GM03348 (cell line): ENCODE results near the gene FTCDNL1.

Experiments
- DNase-seq: peaks from one replicate; pipeline ENCODE4 v3.0.0; 2012; ENCODE audit warnings: low spot score

The FTCDNL1 gene

DNA sequence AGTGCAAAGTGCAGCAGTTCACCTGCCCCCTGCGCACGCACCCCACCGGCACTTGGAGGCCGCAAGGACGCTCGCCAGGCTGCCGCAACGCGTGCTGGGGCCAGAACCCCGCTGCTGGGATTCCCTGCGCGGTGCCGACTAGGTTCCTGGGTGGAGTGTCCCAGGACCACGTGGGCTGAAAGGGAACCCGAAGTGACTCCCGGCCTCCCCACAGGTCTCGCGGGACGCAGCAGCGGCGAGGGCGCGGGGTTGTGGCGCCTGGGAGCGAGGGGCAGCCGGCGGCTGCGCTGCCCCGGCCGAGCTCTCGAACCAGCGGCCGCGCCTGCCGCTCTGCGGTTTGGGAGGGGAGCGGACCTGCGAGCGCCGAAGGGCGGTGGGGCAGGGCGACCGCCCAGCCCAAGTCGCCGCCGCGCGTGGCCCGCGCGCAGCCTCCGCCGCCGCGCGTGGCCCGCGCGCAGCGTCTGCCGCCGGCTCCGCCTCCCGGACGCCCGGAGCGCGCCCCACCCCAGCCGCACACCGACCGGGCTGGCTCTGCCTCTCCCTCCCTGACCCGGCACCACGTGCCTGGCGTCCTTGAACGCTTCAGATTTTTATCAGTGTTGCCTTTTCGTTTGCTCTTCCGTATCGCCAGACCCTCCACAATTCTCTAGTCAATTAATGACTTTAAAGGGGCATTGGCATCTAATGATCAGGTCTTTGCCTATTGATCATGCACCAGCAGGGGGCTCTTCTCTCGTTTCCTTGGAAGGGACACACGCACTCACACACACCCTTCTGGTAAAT is at the start of gene FTCDNL1:
Gene FTCDNL1 (minus strand): TSS at position 475 of the 783 bp plus-strand sequence. CDS start 2,230 bp downstream, outside the sequence.
- peak; percentile 90 for DNase-seq

DNA sequence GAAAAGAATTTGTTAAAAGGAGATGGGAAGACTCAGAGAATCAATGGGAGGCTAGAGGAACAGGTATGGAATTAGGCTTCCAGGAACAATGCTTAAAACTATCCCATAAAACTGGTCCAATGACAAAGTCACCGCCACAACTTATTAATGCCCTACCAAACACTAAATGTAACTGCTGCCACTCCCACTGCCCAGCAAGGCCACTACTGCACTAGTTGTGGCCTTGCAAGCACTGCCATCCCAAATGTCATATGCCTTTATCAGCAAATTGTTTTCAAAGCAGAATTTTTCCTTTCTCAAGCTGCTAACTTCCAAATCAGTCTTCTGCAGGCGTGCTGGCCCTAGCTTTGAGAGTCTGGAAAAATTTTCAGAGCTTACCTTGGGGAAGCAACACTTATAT is 45.6 kb upstream of the FTCDNL1 start:
- DNase-seq = no peak

DNA sequence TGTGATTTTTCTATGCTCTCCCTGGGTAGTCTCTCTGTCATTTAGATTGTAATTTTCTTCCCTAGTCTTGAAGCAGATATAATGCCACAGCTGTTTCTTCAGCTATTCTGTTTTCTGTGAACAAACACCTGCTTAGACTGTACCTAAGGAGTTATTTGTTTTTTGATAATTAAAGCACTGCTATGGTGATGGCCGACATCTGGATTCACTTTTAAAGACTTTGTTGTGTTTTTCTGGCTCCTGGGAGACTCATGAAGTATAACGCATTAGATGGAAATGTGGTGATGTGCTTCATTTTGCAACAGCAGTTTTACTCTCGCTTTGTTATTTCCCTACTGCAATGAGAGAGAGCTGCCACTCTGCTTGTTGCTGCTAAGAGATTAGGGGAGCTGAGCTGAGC is 44.4 kb upstream of the FTCDNL1 start:
- peak; percentile 4 for DNase-seq

DNA sequence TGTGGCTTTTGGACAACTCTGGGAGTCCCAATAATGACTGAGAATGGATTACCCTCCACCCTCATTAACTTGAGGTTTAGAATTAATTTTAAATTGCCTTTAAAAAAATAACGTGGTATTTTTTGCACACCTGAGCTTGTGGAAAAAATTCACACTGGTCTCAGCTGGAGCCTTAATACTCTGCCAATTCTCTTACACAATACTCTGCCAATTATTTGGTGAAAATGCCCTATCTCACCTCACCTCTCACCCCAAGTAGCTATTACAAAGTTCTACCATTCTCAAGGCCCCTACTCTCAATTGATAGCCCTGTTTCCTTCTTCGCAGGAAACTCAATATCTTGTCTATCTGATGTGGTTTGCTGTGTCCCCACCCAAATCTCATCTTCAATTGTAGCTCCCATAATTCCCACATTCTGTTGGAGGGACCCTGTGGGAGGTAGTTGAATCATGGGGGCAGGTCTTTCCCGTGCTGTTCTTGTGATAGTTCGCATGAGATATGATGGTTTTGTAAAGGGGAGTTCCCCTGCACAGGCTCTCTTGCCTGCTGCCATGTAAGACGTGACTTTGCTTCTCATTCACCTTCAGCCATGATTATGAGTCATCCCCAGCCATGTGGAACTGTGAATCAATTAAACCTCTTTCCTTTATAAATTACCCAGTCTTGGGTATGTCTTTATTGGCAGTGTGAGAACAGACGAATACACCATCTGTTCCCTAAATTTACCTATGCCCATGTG is 32.7 kb upstream of the FTCDNL1 start:
- no peak for DNase-seq

DNA sequence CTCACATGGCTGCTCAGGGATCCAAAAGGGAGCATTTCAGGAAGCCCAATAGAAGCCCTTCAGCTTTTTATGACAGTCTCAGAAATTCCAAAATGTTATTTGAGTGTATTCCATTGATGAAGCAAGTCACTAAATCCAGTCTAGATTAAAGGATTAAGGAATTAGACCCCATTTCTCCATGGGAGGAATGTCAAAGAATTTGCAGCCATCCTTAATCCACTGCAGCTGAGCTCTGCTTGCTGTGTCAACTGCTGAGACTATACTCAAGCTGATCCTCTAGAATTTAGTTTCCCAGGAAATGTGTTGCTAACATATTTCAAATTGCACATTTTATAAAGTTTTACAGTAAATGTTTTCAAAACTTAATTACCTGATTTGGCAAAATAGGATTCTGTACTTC is 31.7 kb upstream of the FTCDNL1 start:
- no peak for DNase-seq

DNA sequence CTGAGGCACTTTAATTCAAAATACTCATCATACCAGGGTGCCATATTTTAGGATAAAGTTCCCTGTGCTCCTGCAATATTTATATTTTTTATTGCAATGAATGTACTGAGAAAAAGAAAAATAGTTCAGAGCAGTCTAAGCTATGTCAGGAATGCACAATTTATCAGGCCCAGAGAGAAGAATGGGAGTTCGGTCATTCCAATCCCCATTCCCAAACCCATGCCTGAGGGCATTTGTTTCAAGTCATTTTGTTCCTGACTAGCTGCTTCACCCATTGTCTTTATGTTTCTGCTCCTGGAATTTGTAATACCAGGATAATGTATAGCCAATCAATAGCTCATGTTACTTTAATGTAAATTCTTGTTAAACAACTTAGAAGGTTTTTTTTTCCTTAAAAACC is 24.4 kb upstream of the FTCDNL1 start:
- DNase-seq = peak; percentile 47

DNA sequence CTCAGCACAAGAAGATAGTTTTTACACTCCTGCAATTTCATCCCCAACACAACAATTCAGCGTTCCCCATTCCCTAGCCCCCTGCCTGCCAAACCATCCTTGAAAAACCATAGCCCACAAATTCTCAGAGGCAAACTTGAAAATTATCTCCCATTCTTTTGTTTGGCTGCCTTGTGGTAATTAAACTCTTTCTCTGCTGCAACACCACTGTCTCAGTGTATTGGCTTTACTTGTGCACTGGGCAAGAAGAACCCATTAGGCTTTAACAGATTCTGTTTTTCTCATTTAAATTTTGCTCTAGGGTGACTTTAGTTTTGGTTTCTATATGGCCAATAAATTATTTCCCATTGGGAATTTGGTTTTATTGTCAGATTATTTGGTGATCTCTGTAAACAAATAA is 23.2 kb upstream of the FTCDNL1 start:
- no peak for DNase-seq

DNA sequence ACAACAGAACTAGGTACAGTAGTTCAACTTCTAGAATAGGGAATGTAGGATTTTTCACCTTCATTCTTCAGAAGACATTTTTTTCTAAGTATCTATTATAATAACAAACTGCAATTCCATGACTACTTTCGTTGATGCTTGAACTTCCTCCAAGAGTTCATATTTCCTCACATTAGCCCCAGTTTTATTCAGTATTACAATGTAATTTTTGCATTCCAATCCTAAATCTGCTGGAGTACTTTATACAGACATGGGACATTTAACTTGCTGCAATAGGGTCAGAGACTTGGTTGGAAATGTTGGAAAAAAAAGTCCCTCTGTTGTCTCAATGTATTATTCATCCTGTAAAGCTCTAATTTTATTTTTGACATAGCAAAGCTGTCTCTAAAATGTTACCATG is 19.6 kb upstream of the FTCDNL1 start:
- DNase-seq = peak; percentile 7

DNA sequence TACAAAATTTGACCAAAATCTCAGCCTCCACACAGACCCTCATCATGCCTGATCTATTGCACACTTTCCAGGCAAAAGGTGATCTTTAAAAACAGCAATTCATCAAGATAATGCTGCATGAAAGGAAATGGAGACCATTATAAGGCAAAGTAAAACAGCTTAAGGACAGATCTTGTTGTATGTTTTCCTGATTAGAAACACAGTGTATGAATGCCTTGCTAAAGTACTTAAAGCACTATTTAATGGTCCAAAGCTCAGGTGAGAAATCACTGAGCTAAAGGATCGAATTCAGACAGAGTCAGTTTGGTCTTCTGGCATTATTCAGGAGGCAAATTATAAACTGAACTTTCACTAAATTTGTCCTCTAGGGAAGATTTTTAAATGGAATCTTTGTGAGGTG is 18.7 kb upstream of the FTCDNL1 start:
- no peak for DNase-seq

DNA sequence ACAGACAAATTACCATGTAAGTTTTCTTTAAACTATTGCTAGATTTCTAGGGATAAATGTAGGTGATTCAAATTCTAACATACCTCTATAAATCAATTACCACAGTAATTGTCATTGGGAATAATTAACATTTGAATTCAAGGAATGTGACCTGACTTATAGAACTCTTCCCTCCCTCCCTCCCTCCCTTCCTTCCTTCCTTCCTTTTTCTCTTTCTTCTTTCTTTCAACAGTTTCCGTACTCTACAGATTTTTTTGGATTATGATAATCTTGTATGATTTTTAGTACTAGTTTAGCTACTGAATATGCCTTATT is 18.2 kb upstream of the FTCDNL1 start:
- no peak for DNase-seq

DNA sequence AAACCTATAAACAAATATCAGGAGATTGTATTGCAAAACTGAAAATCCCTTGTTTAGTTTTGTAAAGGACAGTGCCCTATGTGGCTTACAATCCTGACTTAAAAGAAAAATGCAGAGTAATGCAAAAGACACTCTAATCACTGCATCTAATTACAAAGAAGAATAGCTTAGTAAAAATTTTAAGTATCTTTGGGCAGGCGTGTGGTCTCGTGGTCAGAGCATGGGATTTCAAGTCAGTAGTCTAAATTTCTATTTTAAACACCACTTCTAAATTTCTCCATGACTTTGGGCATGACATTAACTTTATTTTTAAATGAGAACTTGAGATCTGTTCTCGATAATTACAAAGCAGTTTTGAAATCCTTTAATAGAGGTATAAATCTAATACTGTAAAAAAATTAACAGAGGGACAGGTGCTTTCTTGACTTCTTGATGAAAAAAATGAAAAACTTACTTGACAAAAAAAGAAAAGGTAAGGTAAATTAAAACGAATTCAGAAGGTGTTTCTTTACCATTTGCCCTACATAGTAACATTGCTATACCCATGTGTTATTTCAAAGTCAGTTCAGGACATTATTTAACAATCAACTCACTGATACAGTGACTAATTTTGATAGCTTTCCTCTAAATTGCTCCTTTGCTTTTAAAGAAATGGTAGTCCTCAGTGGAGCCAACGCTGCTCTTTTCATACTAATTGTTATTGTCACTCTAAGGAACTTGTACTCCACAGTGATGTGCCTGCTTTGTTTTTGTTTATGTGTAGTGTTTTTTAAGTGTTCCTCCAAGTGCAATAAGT is 17.6 kb upstream of the FTCDNL1 start:
- DNase-seq = no peak

DNA sequence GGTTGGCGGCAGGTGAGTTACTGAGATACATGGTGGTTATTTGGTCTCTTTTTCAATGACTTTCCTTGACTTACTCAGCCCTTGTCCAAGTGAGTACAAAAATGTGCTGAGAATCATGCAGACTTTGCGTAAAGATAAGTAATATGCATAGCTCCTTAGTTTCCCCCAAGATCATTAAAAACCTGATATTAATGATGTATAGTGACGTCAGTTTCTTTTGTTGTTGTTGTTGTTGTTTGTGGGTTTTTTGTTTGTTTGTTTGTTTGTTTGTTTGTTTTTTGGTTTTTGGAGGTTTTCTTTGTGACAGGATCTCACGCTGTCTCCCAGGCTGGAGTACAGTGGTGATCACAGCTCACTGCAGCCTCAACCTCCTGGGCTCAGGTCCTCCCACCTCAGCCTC is 14.9 kb upstream of the FTCDNL1 start:
- no peak for DNase-seq

DNA sequence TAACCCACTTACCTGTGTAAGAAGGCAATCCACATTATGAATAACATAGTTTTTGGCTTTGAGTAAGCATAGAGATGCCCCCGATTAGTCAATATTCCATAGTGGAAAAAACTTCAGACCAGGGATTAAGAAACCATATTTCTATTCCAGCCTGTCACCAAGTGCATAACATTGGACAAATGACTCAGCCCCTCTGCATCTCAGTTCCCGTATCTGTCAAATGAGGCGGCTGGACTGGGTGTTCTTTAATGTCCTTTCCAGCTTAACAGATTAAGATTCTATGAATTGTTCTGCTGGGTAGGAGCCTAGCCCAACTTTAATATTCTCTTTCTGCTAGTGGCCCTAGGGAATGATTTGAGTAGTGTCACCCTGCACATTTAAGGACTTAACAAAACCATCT is 11.8 kb upstream of the FTCDNL1 start:
- no peak for DNase-seq

DNA sequence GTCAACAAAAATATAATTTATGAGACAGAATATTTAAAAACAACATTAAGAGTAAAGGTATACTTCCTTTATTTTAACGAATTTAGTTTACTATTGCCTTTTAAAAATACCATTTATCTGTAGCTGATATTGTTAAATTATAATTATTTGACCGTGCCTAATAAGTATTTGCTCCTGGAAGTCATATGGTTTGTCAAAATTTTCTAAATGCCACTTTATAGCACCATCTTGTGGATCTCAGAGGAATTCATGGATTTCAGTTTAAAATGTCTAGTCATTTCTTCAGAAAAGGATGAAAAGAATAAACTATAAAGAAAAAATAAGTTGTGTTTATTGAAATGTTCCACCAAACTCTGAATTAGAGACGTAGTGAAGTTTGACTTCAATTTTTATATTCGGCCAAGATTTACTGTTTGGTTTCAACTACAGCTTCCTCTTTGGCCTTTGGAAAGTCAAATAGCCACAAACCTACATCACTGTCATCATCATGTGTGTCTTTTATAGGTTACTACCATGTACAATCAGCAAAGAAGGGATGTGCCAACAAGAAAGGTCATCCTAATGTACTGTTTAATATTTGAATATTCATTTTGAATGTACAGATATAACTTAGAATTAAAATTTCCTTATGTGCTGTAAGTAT is 10.3 kb upstream of the FTCDNL1 start:
- DNase-seq = peak; percentile 48

DNA sequence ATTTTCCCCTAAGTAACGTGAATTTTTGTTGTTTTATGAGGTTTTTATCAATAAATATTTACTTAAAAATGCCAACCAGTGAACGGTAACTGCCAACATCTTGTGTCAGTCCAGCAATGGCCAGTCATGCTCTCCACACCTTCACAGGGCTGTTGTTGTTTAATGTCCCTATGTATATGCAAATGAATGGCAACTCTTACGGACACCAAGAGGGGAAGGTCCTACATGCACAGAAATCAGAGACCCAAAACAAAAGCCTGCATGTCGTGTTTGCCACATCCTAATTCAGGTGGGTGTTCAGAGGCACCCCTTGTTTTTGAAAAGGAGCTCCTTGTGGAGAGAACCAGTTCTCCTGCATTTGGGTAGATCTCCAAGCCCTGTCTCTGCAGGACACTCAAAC is 4.8 kb upstream of the FTCDNL1 start:
- no peak for DNase-seq

DNA sequence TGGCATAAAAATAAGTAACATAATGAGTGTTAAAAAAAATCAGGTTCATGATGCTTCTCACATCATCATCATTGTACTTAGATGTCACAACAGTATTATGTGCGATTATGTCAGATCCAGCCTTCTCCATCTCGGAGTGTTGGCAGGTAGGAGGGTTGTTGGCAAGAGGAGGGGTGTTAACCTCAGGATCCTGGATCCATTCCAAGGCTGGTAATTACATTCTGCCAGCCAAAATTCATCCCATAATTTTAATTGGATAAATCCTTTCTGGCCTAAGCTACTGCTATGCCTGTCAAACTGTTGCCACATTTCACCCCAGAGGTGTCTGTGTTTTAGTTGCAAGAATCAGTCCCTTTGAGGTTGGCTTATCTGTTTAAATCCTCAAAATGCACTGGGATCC is 891 bp upstream of the FTCDNL1 start:
- no peak for DNase-seq

DNA sequence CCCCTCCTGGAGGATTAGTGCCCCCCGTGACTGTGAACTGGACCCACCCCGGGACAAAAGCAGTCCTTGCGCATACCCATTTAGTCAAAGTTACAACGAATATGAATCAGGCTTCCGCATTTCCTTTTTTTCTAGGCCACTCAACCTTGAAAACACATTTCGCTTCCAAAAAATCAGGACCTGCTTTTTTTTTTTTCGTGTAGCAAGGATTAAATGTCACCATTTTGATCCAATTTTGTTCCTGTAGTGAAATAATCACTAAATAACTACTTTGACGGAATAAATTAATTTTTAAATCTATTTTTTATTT is 464 bp upstream of the FTCDNL1 start:
- no peak for DNase-seq

DNA sequence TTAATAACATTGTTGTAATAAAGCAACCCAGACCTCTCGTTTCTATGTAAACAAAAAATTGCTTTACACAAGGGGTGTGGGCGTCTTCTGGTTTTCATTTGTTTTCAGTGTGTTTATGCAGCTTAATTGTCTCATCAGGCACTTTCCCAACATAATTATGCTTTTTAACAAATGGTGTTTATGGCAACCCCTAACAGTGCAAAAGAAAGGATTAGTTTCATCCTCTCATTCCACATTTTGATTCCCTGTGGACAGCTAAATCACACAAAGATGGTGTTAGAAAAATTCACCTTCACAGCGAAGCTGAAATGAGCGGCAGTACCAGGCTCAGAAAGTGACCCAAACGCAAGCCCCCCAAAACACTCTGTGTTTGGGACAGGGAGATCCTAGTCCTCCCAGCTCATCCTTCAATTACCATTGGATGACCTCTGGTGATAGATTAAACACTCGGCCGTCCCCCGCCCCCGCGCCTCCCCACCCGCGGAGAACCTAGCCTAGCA is 724 bp downstream of the FTCDNL1 start:
- DNase-seq = no peak

DNA sequence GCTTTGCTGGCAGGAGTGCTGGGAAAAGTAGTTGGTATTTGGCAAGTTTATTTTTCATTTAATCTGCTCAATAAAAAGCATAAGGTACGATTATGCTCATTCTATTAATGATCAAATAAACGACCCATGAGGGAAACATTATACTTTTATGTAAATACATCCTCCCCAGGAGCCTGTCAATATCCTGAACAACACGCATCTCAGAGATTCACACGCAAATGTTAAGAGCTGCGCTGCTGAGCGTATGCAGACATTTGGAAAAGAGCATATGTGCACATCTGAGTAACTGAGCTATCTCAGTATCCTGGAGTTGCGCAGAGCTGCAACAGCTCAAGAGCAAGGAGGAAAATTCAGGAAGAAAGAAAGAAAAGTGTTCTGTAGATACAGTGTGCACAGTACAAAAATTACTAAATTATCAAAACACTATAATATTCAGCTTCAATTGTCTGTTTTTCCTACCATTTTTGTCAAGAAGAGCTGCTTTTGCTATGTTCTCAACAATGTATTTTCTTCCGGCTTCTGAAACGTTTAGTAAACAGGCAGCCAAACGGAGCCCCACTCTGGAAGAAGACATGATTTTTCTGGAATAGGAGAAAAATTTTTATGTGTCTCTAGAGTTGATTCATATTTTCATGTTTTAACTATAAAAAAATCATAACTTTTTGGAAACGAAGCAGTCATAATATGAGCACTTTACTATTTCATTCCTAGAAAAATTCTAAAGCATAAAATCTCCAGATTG is 2.4 kb downstream of the FTCDNL1 start:
- no peak for DNase-seq

DNA sequence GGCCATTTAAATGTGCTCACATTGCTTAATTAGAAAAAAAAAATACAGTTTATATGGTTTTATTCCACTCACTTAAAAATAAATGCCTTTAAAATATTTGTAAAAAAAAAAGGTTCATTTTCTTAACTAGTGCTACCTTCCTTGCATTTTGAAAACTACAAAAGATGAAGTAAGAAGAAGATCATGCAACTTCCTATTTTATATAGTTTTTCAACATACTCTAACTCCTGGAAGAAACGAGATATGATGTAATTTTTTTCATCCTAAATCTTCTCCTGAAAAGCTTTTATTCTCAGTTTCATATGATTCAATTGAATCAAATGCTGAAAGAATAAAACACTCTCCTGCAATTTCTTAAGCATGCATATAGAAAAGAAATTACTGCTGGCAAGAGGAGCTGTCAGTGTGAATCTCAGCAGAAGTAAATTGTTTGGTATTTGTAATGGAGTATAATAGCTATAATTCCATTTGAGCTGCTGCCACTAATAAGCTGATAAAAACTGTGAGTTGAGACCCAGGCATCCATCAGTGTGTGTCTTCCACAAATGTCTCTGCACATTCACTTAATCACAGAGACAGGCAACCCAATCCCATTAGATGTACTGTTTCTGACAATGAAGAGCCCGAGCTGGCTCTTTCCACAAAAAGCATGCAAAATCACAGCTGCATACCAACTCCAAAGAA is 3.7 kb downstream of the FTCDNL1 start:
- no peak for DNase-seq
